ENCODE results near the gene LIMK1. TPM values are rescaled to one million over a fixed set of nuclear protein-coding genes. Genes with fewer than 3 reads are reported as not detected.
"Not testable (repeated sequence)": the region's sequence is repeated elsewhere in the genome, so short reads cannot be mapped to it uniquely, and the experiment has no call there.

Gene LIMK1
- total RNA-seq, 1 donor from 2014 or later, result 20.3 TPM

- Mint-ChIP-seq H3K27me3 (ENCODE audit: unreplicated experiment) (peaks cover 5% of the 10 kb centered on the region), H3K36me3 (ENCODE audit: unreplicated experiment) (no peaks in the 10 kb centered on the region), H3K27ac (ENCODE audit: unreplicated experiment) (no peak overlapping the region), H3K4me1 (ENCODE audit: unreplicated experiment) (peaks cover 34% of the 10 kb centered on the region), H3K9me3 (ENCODE audit: unreplicated experiment) (no peaks in the 10 kb centered on the region), H3K4me3 (ENCODE audit: unreplicated experiment) (no peak overlapping the region)
- TF ChIP-seq CTCF (IDR thresholded peaks at IDR 0.05), result no peak
- DNase-seq (ENCODE audit: extremely low spot score, unreplicated experiment), result no peak
Measured at GRCh38 chr7:74044366-74045350, 38.9 kb upstream of the LIMK1 start.

DNA sequence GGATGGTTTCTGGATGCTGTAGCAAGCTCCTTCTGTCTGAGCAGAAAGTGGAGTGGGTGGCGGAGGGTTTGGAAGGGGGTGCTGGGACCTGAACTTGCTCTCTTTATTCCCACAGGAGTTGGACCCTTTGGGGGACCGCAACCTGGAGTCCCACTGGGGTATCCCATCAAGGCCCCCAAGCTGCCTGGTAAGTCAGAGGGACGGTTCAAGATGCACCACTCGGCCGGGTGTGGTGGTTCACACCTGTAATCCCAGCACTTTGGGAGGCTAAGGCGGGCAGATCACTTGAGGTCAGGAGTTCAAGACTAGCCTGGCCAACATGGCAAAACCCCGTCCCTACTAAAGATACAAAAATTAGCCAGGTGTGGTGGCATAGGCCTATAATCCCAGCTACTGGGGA, 37.0 kb upstream of the LIMK1 start:
- not testable (repeated sequence) for H3K36me3 Mint-ChIP-seq (ENCODE audit: unreplicated experiment); H3K9me3 Mint-ChIP-seq (ENCODE audit: unreplicated experiment); H3K4me3 Mint-ChIP-seq (ENCODE audit: unreplicated experiment); DNase-seq (ENCODE audit: extremely low spot score, unreplicated experiment); H3K27ac Mint-ChIP-seq (ENCODE audit: unreplicated experiment); H3K27me3 Mint-ChIP-seq (ENCODE audit: unreplicated experiment)
- peaks cover 30% of the 10 kb centered on the region for H3K4me1 Mint-ChIP-seq (ENCODE audit: unreplicated experiment)

- Mint-ChIP-seq H3K4me1 (ENCODE audit: unreplicated experiment) (peaks cover 34% of the 10 kb centered on the region), H3K36me3 (ENCODE audit: unreplicated experiment) (no peaks in the 10 kb centered on the region), H3K27ac (ENCODE audit: unreplicated experiment) (no peak overlapping the region), H3K9me3 (ENCODE audit: unreplicated experiment) (no peaks in the 10 kb centered on the region), H3K4me3 (ENCODE audit: unreplicated experiment) (no peak overlapping the region), H3K27me3 (ENCODE audit: unreplicated experiment) (peaks cover 12% of the 10 kb centered on the region)
- TF ChIP-seq CTCF (IDR thresholded peaks at IDR 0.05), result no peak
- no peak for DNase-seq (ENCODE audit: extremely low spot score, unreplicated experiment)
Measured at GRCh38 chr7:74047804-74048380, 35.7 kb upstream of the LIMK1 start.

DNA sequence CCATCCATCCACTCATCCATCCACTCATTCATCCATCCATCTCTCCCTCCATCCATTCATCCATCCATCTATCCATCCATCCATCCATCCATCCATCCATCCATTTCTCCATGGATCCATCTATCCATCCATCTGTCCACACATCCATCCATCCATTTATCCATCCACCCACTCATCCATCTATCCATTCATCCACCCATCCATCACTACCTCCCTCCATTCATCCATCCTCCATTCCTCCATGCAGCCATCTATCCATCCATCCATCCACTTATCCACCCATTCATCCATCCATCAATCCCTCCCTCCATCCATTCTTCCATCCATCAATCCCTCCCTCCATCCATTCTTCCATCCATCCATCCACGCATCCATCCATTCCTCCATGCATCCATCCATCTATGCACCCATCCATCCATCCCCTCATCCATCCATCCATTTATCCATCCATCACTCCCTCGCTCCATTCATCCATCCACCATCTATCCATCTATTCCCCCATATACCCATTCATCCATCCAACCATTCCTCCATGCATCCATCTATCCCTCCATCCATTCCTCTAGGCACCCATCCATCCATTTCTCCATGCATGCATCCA, 34.5 kb upstream of the LIMK1 start:
- Mint-ChIP-seq H3K27me3 (ENCODE audit: unreplicated experiment) (peaks cover 17% of the 10 kb centered on the region), H3K4me3 (ENCODE audit: unreplicated experiment) (no peak overlapping the region), H3K9me3 (ENCODE audit: unreplicated experiment) (no peaks in the 10 kb centered on the region), H3K4me1 (ENCODE audit: unreplicated experiment) (peaks cover 22% of the 10 kb centered on the region), H3K27ac (ENCODE audit: unreplicated experiment) (no peak overlapping the region), H3K36me3 (ENCODE audit: unreplicated experiment) (no peaks in the 10 kb centered on the region)
- no peak for DNase-seq (ENCODE audit: extremely low spot score, unreplicated experiment)
- no peak for TF ChIP-seq CTCF (IDR thresholded peaks at IDR 0.05)

- H3K36me3 Mint-ChIP-seq (ENCODE audit: unreplicated experiment), result no peaks in the 10 kb centered on the region
- H3K4me1 Mint-ChIP-seq (ENCODE audit: unreplicated experiment), result peaks cover 13% of the 10 kb centered on the region
- no peak for TF ChIP-seq CTCF (IDR thresholded peaks at IDR 0.05)
- no peak overlapping the region for H3K27ac Mint-ChIP-seq (ENCODE audit: unreplicated experiment)
- no peak overlapping the region for H3K4me3 Mint-ChIP-seq (ENCODE audit: unreplicated experiment)
- peaks cover 26% of the 10 kb centered on the region for H3K27me3 Mint-ChIP-seq (ENCODE audit: unreplicated experiment)
- H3K9me3 Mint-ChIP-seq (ENCODE audit: unreplicated experiment), result no peaks in the 10 kb centered on the region
- no peak for DNase-seq (ENCODE audit: extremely low spot score, unreplicated experiment)
Measured at GRCh38 chr7:74049997-74050798, 33.4 kb upstream of the LIMK1 start.
